NB4 (cell line): Measurements from ENCODE around the gene NPDC1.

Source experiments
- DNase-seq: peaks from one replicate; pipeline ENCODE4 v3.0.0; 2010; ENCODE audit warnings: low read depth
- H3K4me3 ChIP-seq: one replicate; pipeline ENCODE4 v1.5.1; 2011; ENCODE audit warnings: mild to moderate bottlenecking, low read depth, low read length, moderate library complexity
- MAX ChIP-seq: IDR thresholded peaks from 2 replicates; pipeline ENCODE4 v1.6.1; 2011; ENCODE audit warnings: low read depth, low read length
- MYC ChIP-seq: IDR thresholded peaks from 2 replicates; pipeline ENCODE4 v1.6.1; 2011; ENCODE audit warnings: low read depth, low read length
- POLR2A ChIP-seq: IDR thresholded peaks from 2 replicates; pipeline ENCODE4 v1.6.1; 2011; ENCODE audit warnings: mild to moderate bottlenecking; ENCODE audit not compliant: insufficient read length; ENCODE audit errors: extremely low read depth
- TF ChIP-seq, protein P1 (sequence below): IDR thresholded peaks from one replicate; pipeline ENCODE4 v1.5.1; 2012; ENCODE audit warnings: low read depth, low read length

The NPDC1 gene

GRCh38 chr9:137042751-137043727 lies 2.9 kb downstream of the NPDC1 start:
- TF ChIP-seq, protein P1, sequence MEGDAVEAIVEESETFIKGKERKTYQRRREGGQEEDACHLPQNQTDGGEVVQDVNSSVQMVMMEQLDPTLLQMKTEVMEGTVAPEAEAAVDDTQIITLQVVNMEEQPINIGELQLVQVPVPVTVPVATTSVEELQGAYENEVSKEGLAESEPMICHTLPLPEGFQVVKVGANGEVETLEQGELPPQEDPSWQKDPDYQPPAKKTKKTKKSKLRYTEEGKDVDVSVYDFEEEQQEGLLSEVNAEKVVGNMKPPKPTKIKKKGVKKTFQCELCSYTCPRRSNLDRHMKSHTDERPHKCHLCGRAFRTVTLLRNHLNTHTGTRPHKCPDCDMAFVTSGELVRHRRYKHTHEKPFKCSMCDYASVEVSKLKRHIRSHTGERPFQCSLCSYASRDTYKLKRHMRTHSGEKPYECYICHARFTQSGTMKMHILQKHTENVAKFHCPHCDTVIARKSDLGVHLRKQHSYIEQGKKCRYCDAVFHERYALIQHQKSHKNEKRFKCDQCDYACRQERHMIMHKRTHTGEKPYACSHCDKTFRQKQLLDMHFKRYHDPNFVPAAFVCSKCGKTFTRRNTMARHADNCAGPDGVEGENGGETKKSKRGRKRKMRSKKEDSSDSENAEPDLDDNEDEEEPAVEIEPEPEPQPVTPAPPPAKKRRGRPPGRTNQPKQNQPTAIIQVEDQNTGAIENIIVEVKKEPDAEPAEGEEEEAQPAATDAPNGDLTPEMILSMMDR, result no peak
- TF ChIP-seq POLR2A (no peak), MYC (no peak), MAX (no peak)
- DNase-seq, result no peak
- no peak overlapping the region for H3K4me3 ChIP-seq

- DNase-seq, result no peak
- TF ChIP-seq POLR2A (no peak), MYC (no peak)
- TF ChIP-seq, protein P1, result no peak
- H3K4me3 ChIP-seq, result no peak overlapping the region
These were observed 4.9 kb downstream of the NPDC1 start for GRCh38 chr9:137041124-137041523.

DNA sequence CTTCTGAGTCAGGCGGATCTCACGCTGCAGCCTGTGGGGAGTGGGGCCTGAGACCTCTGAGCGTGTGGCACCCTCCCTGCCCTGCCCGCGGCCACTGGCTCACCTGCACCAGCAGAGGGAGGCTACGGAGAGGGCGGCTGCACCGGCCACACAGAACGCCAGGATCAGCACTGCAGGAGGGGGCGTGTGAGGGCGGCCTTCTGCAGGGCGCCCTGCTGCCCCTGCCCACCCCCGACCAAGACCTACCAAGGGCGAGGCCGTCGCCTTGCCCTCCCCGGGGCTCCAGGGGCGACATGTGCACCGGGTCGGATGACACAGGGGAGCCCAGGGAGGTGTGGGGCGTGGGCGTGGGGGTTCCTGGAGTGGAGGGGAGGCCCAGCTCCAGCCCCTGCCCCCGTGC lies 5.4 kb downstream of the NPDC1 start:
- no peak for DNase-seq
- no peak for TF ChIP-seq MAX
- TF ChIP-seq, protein P1, result no peak
- no peak overlapping the region for H3K4me3 ChIP-seq

DNA sequence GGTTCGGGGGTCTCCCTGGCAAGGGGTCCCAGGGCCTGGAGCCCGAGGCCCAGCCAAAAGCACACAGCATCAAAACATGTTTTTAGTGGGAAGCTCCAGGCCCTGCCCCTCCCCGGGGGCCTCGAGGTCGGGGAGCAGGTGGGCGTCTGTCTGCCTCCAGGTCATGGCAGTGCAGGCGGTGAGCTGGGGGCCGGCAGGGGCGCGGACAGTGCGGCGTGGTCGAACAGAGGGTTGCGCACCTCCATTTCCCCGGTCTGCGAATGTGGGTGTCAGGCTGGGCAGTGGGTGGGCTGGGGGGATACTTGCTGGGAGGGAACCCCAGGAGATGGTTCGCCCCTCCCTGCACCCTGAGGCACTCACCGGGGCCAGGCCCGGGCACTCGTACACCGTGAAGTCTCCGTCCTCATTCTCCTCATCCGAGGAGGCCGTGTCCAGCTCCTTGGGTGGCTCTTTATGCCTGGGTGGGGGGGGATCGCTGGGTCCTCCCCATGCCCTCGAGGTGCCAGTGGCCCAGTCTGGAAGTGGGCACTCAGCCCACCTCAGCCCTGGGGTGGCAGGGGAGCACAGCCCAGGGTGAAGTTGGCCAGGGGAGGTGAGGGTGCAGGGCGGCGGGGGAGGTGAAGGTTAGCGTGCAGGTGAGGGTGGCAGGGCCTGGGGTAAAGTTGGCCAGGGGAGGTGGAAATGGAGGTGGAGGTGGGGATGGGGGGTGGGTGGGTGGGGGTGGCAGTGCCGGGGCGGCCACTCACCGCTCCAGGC lies 6.2 kb downstream of the NPDC1 start:
- no peak for TF ChIP-seq POLR2A
- H3K4me3 ChIP-seq, result no peak overlapping the region
- no peak for DNase-seq

DNA sequence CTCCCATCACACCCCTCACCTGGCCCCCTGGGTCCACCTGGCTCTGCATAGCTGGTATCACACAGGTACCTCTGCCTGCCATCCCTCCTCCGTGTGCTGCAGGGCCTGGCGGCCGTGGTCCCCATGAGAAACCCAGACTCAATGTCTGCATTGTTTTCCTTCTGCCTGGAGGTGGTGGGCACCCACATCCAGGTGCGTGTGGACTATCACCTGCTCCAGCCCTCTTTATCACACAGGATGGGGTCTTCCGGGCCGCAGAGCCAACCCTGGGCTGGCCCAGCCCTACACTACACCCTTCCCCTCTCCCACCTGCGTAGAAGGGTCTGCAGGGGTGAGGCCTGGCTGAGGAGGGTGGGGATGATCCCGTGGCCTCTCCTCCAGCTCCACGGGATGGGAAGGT lies 7.1 kb downstream of the NPDC1 start:
- no peak for TF ChIP-seq MAX
- TF ChIP-seq, protein P1, result no peak
- TF ChIP-seq MYC, result no peak
- TF ChIP-seq POLR2A, result no peak
- no peak for DNase-seq

DNA sequence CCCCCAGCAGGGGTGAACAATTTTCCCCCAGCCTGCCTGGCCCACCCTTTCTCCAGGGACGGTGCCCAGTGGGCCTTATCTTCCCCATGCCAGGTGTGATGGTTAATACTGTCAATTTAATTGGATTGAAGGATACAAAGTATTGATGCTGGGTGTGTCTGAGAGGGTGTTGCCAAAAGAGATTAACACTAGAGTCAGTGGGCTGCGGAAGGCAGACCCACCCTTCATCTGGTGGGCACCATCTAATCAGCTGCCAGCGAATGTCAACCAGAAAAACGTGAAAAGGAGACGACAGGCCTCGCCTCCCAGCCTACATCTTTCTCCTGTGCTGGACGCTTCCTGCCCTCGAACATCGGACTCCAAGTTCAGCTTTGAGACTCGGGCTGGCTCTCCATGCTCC lies 8.5 kb downstream of the NPDC1 start:
- no peak for DNase-seq
- no peak overlapping the region for H3K4me3 ChIP-seq

More for the DNA sequence above, 7.1 kb downstream of the NPDC1 start:
- H3K4me3 ChIP-seq, result no peak overlapping the region

More for the DNA sequence above, 8.5 kb downstream of the NPDC1 start:
- no peak for TF ChIP-seq MYC
- TF ChIP-seq, protein P1, result no peak
- TF ChIP-seq MAX, result no peak
- TF ChIP-seq POLR2A, result no peak
